Measurements from ENCODE around the gene HNRNPU.

HNRNPU gene

GRCh38 chr1:244807138-244807537 lies 57.2 kb downstream of the HNRNPU start:
- H3K4me3 ChIP-seq (replicated peaks; ENCODE audit: low read depth, low read length), result no peak overlapping the region
- no peak for DNase-seq (ENCODE audit: low read depth)
- TF ChIP-seq CTCF (IDR thresholded peaks at IDR 0.05; ENCODE audit: low read length, missing control alignments), result no peak

- DNase-seq (ENCODE audit: low read depth), result no peak
- no peak for TF ChIP-seq CTCF (IDR thresholded peaks at IDR 0.05; ENCODE audit: low read length, missing control alignments)
- H3K4me3 ChIP-seq (replicated peaks; ENCODE audit: low read depth, low read length), result no peak overlapping the region
Measured at GRCh38 chr1:244804841-244805240, 59.5 kb downstream of the HNRNPU start.

- no peak for DNase-seq (ENCODE audit: low read depth)
- no peak for TF ChIP-seq CTCF (IDR thresholded peaks at IDR 0.05; ENCODE audit: low read length, missing control alignments)
- H3K4me3 ChIP-seq (replicated peaks; ENCODE audit: low read depth, low read length), result no peak overlapping the region
Measured at GRCh38 chr1:244802556-244803239, 61.6 kb downstream of the HNRNPU start.

GRCh38 chr1:244802041-244802440 lies 62.3 kb downstream of the HNRNPU start:
- no peak for DNase-seq (ENCODE audit: low read depth)
- no peak overlapping the region for H3K4me3 ChIP-seq (replicated peaks; ENCODE audit: low read depth, low read length)
- TF ChIP-seq CTCF (IDR thresholded peaks at IDR 0.05; ENCODE audit: low read length, missing control alignments), result no peak

GRCh38 chr1:244801246-244801645 lies 63.1 kb downstream of the HNRNPU start:
- DNase-seq (ENCODE audit: low read depth), result peak; percentile 52
- H3K4me3 ChIP-seq (replicated peaks; ENCODE audit: low read depth, low read length), result no peak overlapping the region
- peak; percentile 67 for TF ChIP-seq CTCF (IDR thresholded peaks at IDR 0.05; ENCODE audit: low read length, missing control alignments)

- no peak for TF ChIP-seq CTCF (IDR thresholded peaks at IDR 0.05; ENCODE audit: low read length, missing control alignments)
- no peak overlapping the region for H3K4me3 ChIP-seq (replicated peaks; ENCODE audit: low read depth, low read length)
- no peak for DNase-seq (ENCODE audit: low read depth)
Measured at GRCh38 chr1:244800821-244801220, 63.5 kb downstream of the HNRNPU start.

All from fibroblast of pulmonary artery (primary cell).